Calu3 (cell line): ENCODE measurements around the gene GOLGA1. TPM values are rescaled to one million over a fixed set of nuclear protein-coding genes. Genes with fewer than 3 reads are reported as not detected.
"Not testable (repeated sequence)": the region's sequence is repeated elsewhere in the genome, so short reads cannot be mapped to it uniquely, and the experiment has no call there.

Experiments used
- BruUV-seq: library from RNA; stranded (reverse); fragments of 400-500 nt; replicated peaks from 2 replicates; lab custom pipeline; 2021; lab: Mats Ljungman, UMichigan
- CTCF ChIA-PET: fragments of 300-600 bp; sonication (Branson Sonifier 250); formaldehyde crosslinking; loops from one replicate; lab custom pipeline; 2022; ENCODE audit warnings: antibody characterized with exemption; lab: Charles Lee
- DNase-seq: peaks from one replicate; pipeline ENCODE4 v3.0.0; 2022
- H3K27ac Mint-ChIP-seq: one replicate; pipeline ENCODE4 v1.8.0; 2022; ENCODE audit warnings: mixed read lengths; ENCODE audit not compliant: unreplicated experiment
- H3K27me3 Mint-ChIP-seq: one replicate; pipeline ENCODE4 v1.8.0; 2022; ENCODE audit warnings: mixed read lengths; ENCODE audit not compliant: unreplicated experiment
- H3K36me3 Mint-ChIP-seq: one replicate; pipeline ENCODE4 v1.8.0; 2022; ENCODE audit warnings: mild to moderate bottlenecking, moderate library complexity, mixed read lengths; ENCODE audit not compliant: insufficient read depth, unreplicated experiment
- H3K4me1 Mint-ChIP-seq: one replicate; pipeline ENCODE4 v1.8.0; 2022; ENCODE audit warnings: mild to moderate bottlenecking, low read depth, mixed read lengths; ENCODE audit not compliant: unreplicated experiment
- H3K4me3 Mint-ChIP-seq: one replicate; pipeline ENCODE4 v1.8.0; 2022; ENCODE audit warnings: mild to moderate bottlenecking, low read depth, moderate library complexity, mixed read lengths; ENCODE audit not compliant: unreplicated experiment
- H3K9me3 Mint-ChIP-seq: one replicate; pipeline ENCODE4 v1.8.0; 2022; ENCODE audit warnings: low read depth, mixed read lengths; ENCODE audit not compliant: unreplicated experiment
- CTCF ChIP-seq: fragments of 200-600 bp; IDR thresholded peaks from one replicate; pipeline ENCODE4 v1.8.0; 2022; ENCODE audit warnings: antibody characterized with exemption; ENCODE audit not compliant: unreplicated experiment
- intact Hi-C: fragments of 100-400 bp; cut with micrococcal nuclease; formaldehyde crosslinking; loops from one replicate; pipeline ENCODE4 v1.10.0; 2022; ENCODE audit not compliant: unreplicated experiment
- total RNA-seq: library from RNA; stranded (reverse); gene quantifications from 2 replicates; pipeline ENCODE4 v1.2.3, GENCODE V29; 2022

The GOLGA1 gene
- total RNA-seq, 1 experiment from 2014 or later: 13.4 TPM

DNA sequence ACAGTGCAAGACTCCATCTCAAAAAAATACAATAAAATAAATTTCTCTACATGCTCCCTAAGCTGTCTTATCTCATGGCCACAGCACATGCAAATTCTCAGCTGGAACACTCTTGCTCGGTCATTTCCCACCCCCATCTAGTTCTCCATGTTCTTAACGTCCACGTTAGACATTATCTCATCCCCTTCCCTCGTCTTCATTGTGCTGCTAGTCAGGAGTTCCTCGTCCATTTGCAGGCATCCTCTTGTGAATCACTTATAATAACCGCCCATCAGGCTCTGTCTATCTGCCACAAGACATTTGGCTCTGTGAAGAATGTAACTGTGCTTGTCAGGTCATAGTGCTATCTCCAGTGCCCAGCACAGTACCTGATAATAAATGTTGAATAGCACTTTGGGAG lies 32.9 kb upstream of the GOLGA1 start:
- CTCF ChIA-PET: interaction anchor here (0.7 kb wide), 1 partner anchor 1026 kb away, joined by 5 read pairs; no protein-coding TSS in a partner anchor
- intact Hi-C loops: no loop called here
- H3K27ac Mint-ChIP-seq: peak overlapping the region; percentile 73
- H3K36me3 Mint-ChIP-seq: no peaks in the 10 kb centered on the region
- no peak for TF ChIP-seq CTCF
- H3K27me3 Mint-ChIP-seq: no peaks in the 10 kb centered on the region
- DNase-seq: no peak
- BruUV-seq: no TSS peak
- no peaks in the 10 kb centered on the region for H3K4me1 Mint-ChIP-seq
- H3K4me3 Mint-ChIP-seq: no peak overlapping the region
- no peaks in the 10 kb centered on the region for H3K9me3 Mint-ChIP-seq

- TF ChIP-seq CTCF: no peak
- CTCF ChIA-PET: no interaction called here
- H3K27me3 Mint-ChIP-seq: no peaks in the 10 kb centered on the region
- no peak overlapping the region for H3K27ac Mint-ChIP-seq
- no peaks in the 10 kb centered on the region for H3K4me1 Mint-ChIP-seq
- BruUV-seq: no TSS peak
- no peak overlapping the region for H3K4me3 Mint-ChIP-seq
- no peak for DNase-seq
- H3K9me3 Mint-ChIP-seq: no peaks in the 10 kb centered on the region
- H3K36me3 Mint-ChIP-seq: no peaks in the 10 kb centered on the region
- intact Hi-C loops: no loop called here
Measured at GRCh38 chr9:124972241-124972770, 31.4 kb upstream of the GOLGA1 start.

GRCh38 chr9:124969401-124969800 lies 28.5 kb upstream of the GOLGA1 start:
- H3K36me3 Mint-ChIP-seq: no peaks in the 10 kb centered on the region
- no peaks in the 10 kb centered on the region for H3K9me3 Mint-ChIP-seq
- no peak overlapping the region for H3K4me3 Mint-ChIP-seq
- H3K27ac Mint-ChIP-seq: no peak overlapping the region
- TF ChIP-seq CTCF: no peak
- CTCF ChIA-PET: no interaction called here
- H3K4me1 Mint-ChIP-seq: no peaks in the 10 kb centered on the region
- intact Hi-C loops: no loop called here
- no peak for DNase-seq
- no TSS peak for BruUV-seq
- no peaks in the 10 kb centered on the region for H3K27me3 Mint-ChIP-seq

DNA sequence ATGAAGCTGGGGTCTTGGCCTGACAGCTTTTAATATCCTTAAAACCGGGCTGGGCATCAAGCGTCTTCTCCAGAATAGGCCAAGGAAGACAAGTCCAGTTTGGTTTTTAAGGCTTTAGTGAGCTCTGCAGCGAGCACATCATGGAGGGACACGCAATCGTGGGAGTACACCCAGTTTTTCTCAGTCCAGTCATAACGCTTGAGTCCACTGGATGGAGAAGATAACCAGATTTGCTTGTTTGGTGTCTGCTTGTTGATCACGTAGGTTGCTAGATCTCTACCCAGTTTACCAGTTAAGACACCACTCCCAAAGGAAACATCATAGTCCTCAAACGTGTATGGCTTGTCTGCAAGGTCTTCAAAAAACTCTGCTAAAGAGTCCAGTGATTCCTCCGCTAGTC lies 27.4 kb upstream of the GOLGA1 start:
- no peaks in the 10 kb centered on the region for H3K36me3 Mint-ChIP-seq
- no peak overlapping the region for H3K4me3 Mint-ChIP-seq
- intact Hi-C loops: no loop called here
- no peak overlapping the region for H3K27ac Mint-ChIP-seq
- no peaks in the 10 kb centered on the region for H3K9me3 Mint-ChIP-seq
- no peak for DNase-seq
- BruUV-seq: no TSS peak
- CTCF ChIA-PET: no interaction called here
- no peak for TF ChIP-seq CTCF
- H3K27me3 Mint-ChIP-seq: no peaks in the 10 kb centered on the region
- H3K4me1 Mint-ChIP-seq: no peaks in the 10 kb centered on the region

DNA sequence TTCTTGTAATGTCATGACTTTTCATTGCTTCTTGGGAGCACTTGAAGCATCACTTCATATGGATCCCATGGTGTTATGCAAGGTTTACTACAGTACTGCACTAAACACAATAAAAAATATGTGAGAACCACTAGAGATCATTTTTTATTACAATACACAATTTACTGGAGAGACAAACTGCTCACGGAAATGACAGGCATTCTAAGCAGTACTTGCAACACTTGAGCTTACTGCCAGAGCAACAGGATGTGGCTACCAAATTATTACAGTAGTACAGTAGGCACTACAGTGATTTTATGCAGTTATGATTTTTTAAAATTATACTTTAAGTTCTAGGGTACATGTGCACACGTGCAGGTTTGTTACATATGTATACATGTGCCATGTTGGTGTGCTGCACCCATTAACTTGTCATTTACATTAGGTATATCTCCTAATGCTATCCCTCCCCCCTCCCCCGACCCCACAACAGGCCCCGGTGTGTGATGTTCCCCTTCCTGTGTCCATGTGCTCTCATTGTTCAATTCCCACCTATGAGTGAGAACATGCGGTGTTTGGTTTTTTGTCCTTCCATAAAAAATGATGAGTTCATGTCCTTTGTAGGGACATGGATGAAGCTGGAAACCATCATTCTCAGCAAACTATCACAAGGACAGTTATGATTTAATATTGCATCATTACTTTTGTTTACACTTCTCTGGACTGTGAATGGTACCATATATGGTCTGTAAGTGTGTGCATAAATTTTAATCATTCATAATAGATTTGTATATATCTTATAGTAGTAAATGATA lies 25.1 kb upstream of the GOLGA1 start:
- H3K9me3 Mint-ChIP-seq, BruUV-seq, H3K4me1 Mint-ChIP-seq, H3K27me3 Mint-ChIP-seq, H3K27ac Mint-ChIP-seq, DNase-seq, H3K4me3 Mint-ChIP-seq, CTCF ChIA-PET, H3K36me3 Mint-ChIP-seq, intact Hi-C loops: not testable (repeated sequence)
